ENCODE data around the gene GTPBP1.

The GTPBP1 gene

GRCh38 chr22:38697425-38698089, 8.2 kb upstream of the GTPBP1 start:
- TF ChIP-seq GATA2 (IDR thresholded peaks at IDR 0.05; ENCODE audit: low read depth, low read length), result no peak
- TF ChIP-seq GATA3 (IDR thresholded peaks at IDR 0.05; ENCODE audit: low read depth, low read length), result no peak

GRCh38 chr22:38698407-38699094, 7.2 kb upstream of the GTPBP1 start:
- TF ChIP-seq GATA2 (IDR thresholded peaks at IDR 0.05; ENCODE audit: low read depth, low read length) (no peak), GATA3 (IDR thresholded peaks at IDR 0.05; ENCODE audit: low read depth, low read length) (no peak)

DNA sequence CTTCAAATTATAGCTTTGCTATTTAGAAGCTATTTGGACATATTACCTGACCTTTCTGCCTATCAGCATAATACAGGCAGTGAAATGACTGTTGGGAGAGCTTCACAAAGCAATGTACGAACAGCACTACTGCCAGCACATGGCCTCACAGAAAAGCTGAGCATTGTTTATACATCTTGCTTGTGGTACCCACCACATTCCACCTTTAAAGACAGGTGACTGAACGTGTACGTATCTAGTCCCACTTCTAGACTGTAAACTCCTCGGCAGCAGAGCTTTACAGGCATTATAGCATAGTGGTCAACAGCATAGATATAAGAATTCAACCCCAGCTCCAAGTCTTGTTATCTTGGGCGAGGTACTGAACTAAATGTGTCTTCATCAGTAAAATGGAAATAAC, 6.6 kb upstream of the GTPBP1 start:
- TF ChIP-seq GATA3 (IDR thresholded peaks at IDR 0.05; ENCODE audit: low read depth, low read length) (no peak), GATA2 (IDR thresholded peaks at IDR 0.05; ENCODE audit: low read depth, low read length) (no peak)

DNA sequence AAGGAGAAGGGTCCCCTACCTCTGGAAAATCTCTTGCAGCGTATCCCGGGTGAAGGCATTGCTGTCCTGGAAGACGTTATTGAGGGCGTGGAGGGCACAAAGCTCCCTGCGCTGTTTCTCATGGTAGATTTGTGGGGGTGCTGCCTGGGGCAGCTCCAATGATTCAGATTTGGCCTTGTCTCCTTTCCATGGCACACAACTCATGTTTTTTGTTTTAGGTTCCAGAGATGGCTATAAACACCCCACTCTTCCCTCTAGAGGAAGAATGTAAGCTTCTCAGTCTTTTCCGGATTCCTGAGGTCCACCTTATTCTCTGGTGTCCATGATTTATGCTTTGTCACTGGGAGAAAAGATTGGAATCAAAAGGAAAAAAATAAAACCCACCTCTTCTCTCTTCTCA, 6.0 kb upstream of the GTPBP1 start:
- no peak for TF ChIP-seq GATA3 (IDR thresholded peaks at IDR 0.05; ENCODE audit: low read depth, low read length)
- TF ChIP-seq GATA2 (IDR thresholded peaks at IDR 0.05; ENCODE audit: low read depth, low read length), result no peak

- TF ChIP-seq GATA3 (IDR thresholded peaks at IDR 0.05; ENCODE audit: low read depth, low read length) (no peak), GATA2 (IDR thresholded peaks at IDR 0.05; ENCODE audit: low read depth, low read length) (no peak)
These were observed 5.4 kb upstream of the GTPBP1 start for GRCh38 chr22:38700270-38700788.

GRCh38 chr22:38700789-38701628, 4.7 kb upstream of the GTPBP1 start, which contains the start of gene JOSD1:
TSS of gene JOSD1 (minus strand) at chr22:38700943. CDS start at chr22:38699987, 956 bp downstream.
- no peak for TF ChIP-seq GATA2 (IDR thresholded peaks at IDR 0.05; ENCODE audit: low read depth, low read length)
- no peak for TF ChIP-seq GATA3 (IDR thresholded peaks at IDR 0.05; ENCODE audit: low read depth, low read length)

DNA sequence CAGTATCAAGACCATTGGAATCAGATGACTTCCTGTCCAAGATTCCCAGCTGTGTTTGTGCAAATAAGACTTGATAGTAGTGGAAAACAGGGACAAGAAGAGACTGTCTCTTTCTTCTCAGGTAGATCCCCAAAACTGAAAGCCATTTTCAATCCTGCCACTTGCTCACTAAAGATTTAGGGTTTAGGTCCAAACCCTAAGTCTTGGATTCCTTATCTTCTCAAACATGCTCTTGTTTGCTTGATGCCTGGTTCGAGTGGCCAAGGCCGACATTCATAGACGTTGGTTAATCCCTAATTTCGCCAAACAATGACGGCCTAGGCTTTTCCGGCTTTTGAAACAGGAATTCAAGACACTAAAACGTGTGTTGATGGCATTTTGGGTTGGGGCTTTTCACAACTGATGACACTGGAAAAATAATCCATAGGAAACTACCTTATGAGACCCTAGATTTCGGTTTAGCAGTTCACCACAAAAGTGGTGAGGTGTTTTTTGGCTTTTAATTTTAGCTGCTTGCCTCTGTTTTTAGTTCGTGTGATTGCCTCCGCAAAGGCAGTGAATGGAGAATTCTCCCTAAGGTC, 1.0 kb upstream of the GTPBP1 start:
- TF ChIP-seq GATA2 (IDR thresholded peaks at IDR 0.05; ENCODE audit: low read depth, low read length) (no peak), GATA3 (IDR thresholded peaks at IDR 0.05; ENCODE audit: low read depth, low read length) (no peak)

- TF ChIP-seq GATA3 (IDR thresholded peaks at IDR 0.05; ENCODE audit: low read depth, low read length), result no peak
- TF ChIP-seq GATA2 (IDR thresholded peaks at IDR 0.05; ENCODE audit: low read depth, low read length), result no peak
These were observed 557 bp downstream of the GTPBP1 start for GRCh38 chr22:38706101-38706900.

- TF ChIP-seq GATA2 (IDR thresholded peaks at IDR 0.05; ENCODE audit: low read depth, low read length) (no peak), GATA3 (IDR thresholded peaks at IDR 0.05; ENCODE audit: low read depth, low read length) (no peak)
These were observed 1.1 kb downstream of the GTPBP1 start for GRCh38 chr22:38706901-38707195.

DNA sequence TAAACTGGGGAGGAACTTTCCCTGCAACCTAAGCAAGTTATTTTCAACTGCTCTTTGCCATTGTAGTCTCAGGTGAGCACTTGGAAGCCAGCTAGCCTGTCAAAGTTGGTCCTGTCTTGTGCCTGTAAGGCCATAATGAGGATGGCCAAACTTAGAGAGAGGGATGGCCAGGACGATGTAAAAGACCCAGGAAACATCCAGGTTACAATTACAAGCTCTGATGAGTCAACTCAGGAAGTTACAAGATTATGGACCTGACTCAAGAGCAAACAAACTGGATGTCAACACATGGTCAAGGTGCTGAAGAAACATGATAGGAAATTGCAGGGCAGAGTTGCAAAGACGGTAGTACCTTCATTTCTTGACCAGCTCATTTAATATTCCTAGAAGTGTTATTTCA, 1.6 kb downstream of the GTPBP1 start:
- TF ChIP-seq GATA3 (IDR thresholded peaks at IDR 0.05; ENCODE audit: low read depth, low read length) (no peak), GATA2 (IDR thresholded peaks at IDR 0.05; ENCODE audit: low read depth, low read length) (no peak)

- no peak for TF ChIP-seq GATA2 (IDR thresholded peaks at IDR 0.05; ENCODE audit: low read depth, low read length)
- TF ChIP-seq GATA3 (IDR thresholded peaks at IDR 0.05; ENCODE audit: low read depth, low read length), result no peak
These were observed 2.2 kb downstream of the GTPBP1 start for GRCh38 chr22:38707984-38708383.

GRCh38 chr22:38709306-38709705, 3.6 kb downstream of the GTPBP1 start:
- no peak for TF ChIP-seq GATA2 (IDR thresholded peaks at IDR 0.05; ENCODE audit: low read depth, low read length)

- no peak for TF ChIP-seq GATA2 (IDR thresholded peaks at IDR 0.05; ENCODE audit: low read depth, low read length)
- TF ChIP-seq GATA3 (IDR thresholded peaks at IDR 0.05; ENCODE audit: low read depth, low read length), result no peak
These were observed 4.6 kb downstream of the GTPBP1 start for GRCh38 chr22:38710351-38710750.
